NCI-H82 treated with DMSO at 0.1 percent for 48 hours (cell line): Measurements from ENCODE around the gene SMYD5.

Source experiments
- DNase-seq: peaks from one replicate; lab custom pipeline; 2025; ENCODE audit not compliant: unreplicated experiment; lab: John Stamatoyannopoulos, UW

SMYD5 gene

GRCh38 chr2:73203055-73203681, 10.9 kb upstream of the SMYD5 start:
- peak; percentile 10 for DNase-seq

GRCh38 chr2:73205611-73206010, 8.4 kb upstream of the SMYD5 start:
- no peak for DNase-seq

- no peak for DNase-seq
Measured at GRCh38 chr2:73208258-73208657, 5.8 kb upstream of the SMYD5 start.

- DNase-seq, result no peak
Measured at GRCh38 chr2:73210019-73210418, 4.0 kb upstream of the SMYD5 start.

- DNase-seq, result no peak
Measured at GRCh38 chr2:73210696-73211095, 3.3 kb upstream of the SMYD5 start.

- DNase-seq, result no peak
Measured at GRCh38 chr2:73212098-73212447, 2.0 kb upstream of the SMYD5 start.

GRCh38 chr2:73212448-73213176, 1.4 kb upstream of the SMYD5 start:
- DNase-seq, result peak; percentile 51

GRCh38 chr2:73215254-73215653, 1.2 kb downstream of the SMYD5 start:
- no peak for DNase-seq

GRCh38 chr2:73217160-73217559, 3.1 kb downstream of the SMYD5 start:
- DNase-seq, result no peak

- DNase-seq, result no peak
Measured at GRCh38 chr2:73217826-73218225, 3.8 kb downstream of the SMYD5 start.

- no peak for DNase-seq
Measured at GRCh38 chr2:73218298-73218697, 4.3 kb downstream of the SMYD5 start.

GRCh38 chr2:73223821-73224220, 9.8 kb downstream of the SMYD5 start:
- no peak for DNase-seq

- no peak for DNase-seq
Measured at GRCh38 chr2:73225513-73226360, 11.7 kb downstream of the SMYD5 start.

GRCh38 chr2:73227086-73227485, 13.0 kb downstream of the SMYD5 start:
- no peak for DNase-seq

GRCh38 chr2:73228631-73229030, 14.6 kb downstream of the SMYD5 start:
- DNase-seq, result no peak

GRCh38 chr2:73232403-73233153, 18.5 kb downstream of the SMYD5 start:
- DNase-seq, result no peak

- peak; percentile 97 for DNase-seq
Measured at GRCh38 chr2:73233154-73233931, 19.3 kb downstream of the SMYD5 start, which contains the start of gene PRADC1. Gene PRADC1 (minus strand): TSS chr2:73233239. CDS start chr2:73233160, 79 bp downstream.

GRCh38 chr2:73233932-73234832, 20.1 kb downstream of the SMYD5 start, which contains the start of gene CCT7:
Gene CCT7 (plus strand): TSS chr2:73234308. CDS start chr2:73234379, 71 bp downstream.
- DNase-seq, result peak; percentile 81

GRCh38 chr2:73235315-73236028, 21.4 kb downstream of the SMYD5 start:
- no peak for DNase-seq
